Left renal cortex interstitium (tissue), 4 donors: ENCODE measurements around the gene B4GALT7. TPM values are rescaled to one million over a fixed set of nuclear protein-coding genes. Genes with fewer than 3 reads are reported as not detected.
"Not testable (repeated sequence)": the region's sequence is repeated elsewhere in the genome, so short reads cannot be mapped to it uniquely, and the experiment has no call there.

Experiments
- DNase-seq, 4 donors: peaks; one replicate each; pipeline ENCODE4 v3.0.0-alpha.2; 2013; ENCODE audit warnings: low read depth in 4 of 4, low spot score in 2 of 4, missing footprints in 1 of 4
- polyA plus RNA-seq, 4 donors: library from polyadenylated mRNA; unstranded; fragments of 120-200 nt; gene quantifications; one replicate each; pipeline ENCODE4 v1.2.1, GENCODE V29; 2013; ENCODE audit not compliant: insufficient read length in 4 of 4

The B4GALT7 gene
- polyA plus RNA-seq, 4 donors = 20.0 to 34.1 (median 28.3) TPM

DNA sequence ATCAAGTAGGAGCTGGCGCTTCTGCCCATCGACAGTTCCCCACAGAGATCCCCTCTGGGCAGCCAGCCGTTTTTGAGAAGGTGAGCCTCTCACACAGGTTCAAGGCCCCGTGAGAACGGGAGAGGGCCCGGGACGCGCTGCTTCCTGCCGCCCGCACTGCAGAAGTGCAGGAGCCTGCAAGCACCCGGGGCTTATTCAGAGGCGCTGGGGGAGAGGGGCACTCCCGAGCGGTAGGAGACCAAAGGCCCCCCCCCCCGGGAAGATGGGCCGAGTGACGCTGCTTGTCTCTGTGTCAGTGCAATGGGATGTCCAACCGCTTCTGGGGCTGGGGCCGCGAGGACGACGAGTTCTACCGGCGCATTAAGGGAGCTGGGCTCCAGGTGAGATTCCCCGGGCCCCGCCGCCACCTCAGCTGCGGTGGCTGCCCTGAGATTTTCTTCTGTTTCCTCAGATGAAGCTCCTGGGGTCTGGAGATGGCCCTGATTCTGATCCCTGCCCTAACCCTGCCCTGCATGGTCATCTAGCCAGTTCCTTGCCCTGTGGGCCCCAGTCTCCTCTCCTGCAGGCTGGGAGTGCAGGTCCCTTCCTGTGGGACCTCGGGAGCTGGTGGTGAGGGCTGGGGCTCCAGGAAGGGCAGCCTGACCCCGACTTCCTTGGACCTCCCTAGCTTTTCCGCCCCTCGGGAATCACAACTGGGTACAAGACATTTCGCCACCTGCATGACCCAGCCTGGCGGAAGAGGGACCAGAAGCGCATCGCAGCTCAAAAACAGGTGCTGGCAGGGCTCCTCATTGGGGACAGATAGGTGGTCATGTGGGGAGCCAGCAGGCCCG lies 8.5 kb downstream of the B4GALT7 start:
- DNase-seq = no peak

GRCh38 chr5:177609076-177610059 lies 9.4 kb downstream of the B4GALT7 start:
- no peak for DNase-seq

- no peak for DNase-seq
Measured at GRCh38 chr5:177610131-177610769, 10.3 kb downstream of the B4GALT7 start.

DNA sequence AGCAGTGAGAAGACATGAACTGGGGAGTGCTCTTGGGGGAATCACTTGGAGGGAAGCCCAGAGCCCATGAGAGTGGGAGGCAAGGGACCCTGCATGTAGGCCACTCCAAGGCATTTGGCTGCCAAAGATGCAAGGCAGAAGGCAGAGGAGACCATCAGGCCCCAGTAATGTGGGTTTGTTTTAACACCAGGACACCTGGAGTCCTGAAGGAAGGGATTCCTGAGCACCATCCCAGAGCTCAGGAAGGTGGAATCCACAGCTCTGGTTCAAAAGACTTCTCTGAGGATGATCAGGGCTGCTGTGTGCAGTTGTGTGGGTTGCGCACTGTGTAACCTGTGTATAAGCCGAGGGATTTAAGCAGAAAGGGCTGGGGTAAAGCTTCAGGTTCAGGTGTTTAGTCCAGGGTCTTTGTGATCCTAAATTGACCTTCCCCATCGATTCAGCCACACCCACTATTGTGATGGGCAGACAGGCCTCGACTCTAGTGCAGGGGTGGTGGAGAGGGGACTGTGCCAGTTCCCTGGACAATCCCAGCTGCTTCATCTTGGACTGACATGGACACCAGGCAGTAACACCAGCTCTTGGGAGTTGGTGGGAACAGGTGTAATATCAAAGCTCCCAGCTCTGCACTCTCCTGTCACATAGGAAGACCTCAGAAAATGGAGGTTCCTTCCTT lies 11.0 kb downstream of the B4GALT7 start:
- DNase-seq = no peak

- DNase-seq = no peak
Measured at GRCh38 chr5:177611446-177612214, 11.7 kb downstream of the B4GALT7 start.

- no peak for DNase-seq
Measured at GRCh38 chr5:177612215-177612673, 12.3 kb downstream of the B4GALT7 start.

- DNase-seq = no peak
Measured at GRCh38 chr5:177620560-177620959, 20.6 kb downstream of the B4GALT7 start.

GRCh38 chr5:177624172-177624571 lies 24.2 kb downstream of the B4GALT7 start:
- not testable (repeated sequence) for DNase-seq

GRCh38 chr5:177630186-177630585 lies 30.3 kb downstream of the B4GALT7 start:
- not testable (repeated sequence) for DNase-seq

- DNase-seq = not testable (repeated sequence)
Measured at GRCh38 chr5:177634912-177635311, 35.0 kb downstream of the B4GALT7 start.

DNA sequence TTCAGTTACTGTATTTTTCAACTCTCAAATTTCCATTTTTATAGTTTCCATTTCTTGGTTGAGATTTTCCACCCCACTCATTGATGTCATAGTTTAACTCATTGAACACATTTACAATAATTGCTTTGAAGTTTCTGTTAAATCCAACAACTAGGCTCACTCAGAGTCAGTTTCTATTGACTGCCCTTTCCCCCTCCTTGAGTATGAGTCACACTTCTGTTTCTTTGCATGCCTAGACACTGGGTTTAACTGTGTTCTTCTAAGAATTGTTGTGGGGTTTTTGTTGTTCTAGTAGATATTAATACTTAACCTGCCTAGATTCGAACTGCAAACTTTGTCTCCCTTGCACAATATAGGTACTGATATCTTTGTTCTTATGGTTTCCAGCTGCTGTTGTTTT lies 45.5 kb downstream of the B4GALT7 start:
- not testable (repeated sequence) for DNase-seq

GRCh38 chr5:177651235-177651634 lies 51.3 kb downstream of the B4GALT7 start:
- DNase-seq = not testable (repeated sequence)

DNA sequence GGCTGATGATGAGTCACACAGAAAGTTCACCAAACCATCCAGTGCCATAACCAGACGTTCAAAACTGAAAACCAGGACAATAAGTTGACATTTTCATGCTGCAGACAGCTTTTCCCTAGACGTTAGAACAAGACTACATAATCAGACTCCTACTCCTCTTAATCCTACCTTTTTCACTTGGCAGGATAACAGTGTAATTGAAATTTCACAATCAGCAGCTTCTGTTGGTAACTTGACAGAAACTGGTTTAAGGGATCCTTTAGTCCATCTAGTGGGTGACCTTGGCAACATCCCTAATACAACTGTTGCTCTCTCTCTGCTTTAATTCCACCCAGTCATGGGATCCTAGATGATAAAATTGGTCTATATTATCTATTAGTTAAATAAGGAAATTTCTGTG lies 57.9 kb downstream of the B4GALT7 start:
- not testable (repeated sequence) for DNase-seq

GRCh38 chr5:177658542-177658941 lies 58.6 kb downstream of the B4GALT7 start:
- DNase-seq = not testable (repeated sequence)

Other genes with a start within 250 kb of the B4GALT7 start
- gene LMAN2, start 248.5 kb upstream of the B4GALT7 start, polyA plus RNA-seq = 100 to 1,000 TPM; 123 to 145 (median 134) TPM
- 10 to 100 TPM in 3 of 4 donors, 1 to 10 TPM in 1; 9.5 to 24.9 (median 16.9) TPM for gene RGS14, start 242.2 kb upstream of the B4GALT7 start, polyA plus RNA-seq
- 100 to 1,000 TPM; 115 to 254 (median 179) TPM for gene SLC34A1, start 215.7 kb upstream of the B4GALT7 start, polyA plus RNA-seq
- 1 to 10 TPM in 2 of 4 donors, under 1 TPM in 2; 0.69 to 6.8 (median 2.5) TPM for gene PFN3, start 199.5 kb upstream of the B4GALT7 start, polyA plus RNA-seq
- gene F12, start 190.6 kb upstream of the B4GALT7 start, polyA plus RNA-seq = 10 to 100 TPM in 2 of 4 donors, 1 to 10 TPM in 2; 4.2 to 19.8 (median 10.8) TPM
- 10 to 100 TPM; 24.8 to 34.1 (median 29.4) TPM for gene GRK6, start 173.5 kb upstream of the B4GALT7 start, polyA plus RNA-seq
- gene PRR7, start 153.3 kb upstream of the B4GALT7 start, polyA plus RNA-seq = 1 to 10 TPM; 1.1 to 2.8 (median 2.3) TPM
- gene DBN1, start 126.5 kb upstream of the B4GALT7 start, polyA plus RNA-seq = 100 to 1,000 TPM; 166 to 235 (median 214) TPM
- gene PDLIM7, start 102.5 kb upstream of the B4GALT7 start, polyA plus RNA-seq = 100 to 1,000 TPM in 2 of 4 donors, 10 to 100 TPM in 2; 68.1 to 166 (median 130) TPM
- gene DOK3, start 90.3 kb upstream of the B4GALT7 start, polyA plus RNA-seq = 1 to 10 TPM; 3.6 to 8.7 (median 5.2) TPM
- gene DDX41, start 83.2 kb upstream of the B4GALT7 start, polyA plus RNA-seq = 100 to 1,000 TPM in 2 of 4 donors, 10 to 100 TPM in 2; 97.3 to 107 (median 102) TPM
- gene FAM193B, start 45.6 kb upstream of the B4GALT7 start, polyA plus RNA-seq = 100 to 1,000 TPM in 2 of 4 donors, 10 to 100 TPM in 2; 51.0 to 145 (median 87.2) TPM
- 100 to 1,000 TPM; 150 to 185 (median 155) TPM for gene TMED9, start 7.9 kb upstream of the B4GALT7 start, polyA plus RNA-seq
- gene FAM153A, start 182.8 kb downstream of the B4GALT7 start, polyA plus RNA-seq = 1 to 10 TPM in 1 of 4 donors, under 1 TPM in 3; 0.25 to 1.5 (median 0.67) TPM